Astrocyte of the spinal cord (primary cell): ENCODE results near the gene SEMA3C.

Source experiments
- DNase-seq: peaks from one replicate; pipeline ENCODE4 v3.0.0; 2011; ENCODE audit warnings: low read depth, low spot score
- H3K4me3 ChIP-seq: 2 replicates; pipeline ENCODE4 v1.5.1; 2011; ENCODE audit warnings: low read depth, mild to moderate bottlenecking, low read length, moderate library complexity
- in situ Hi-C: cut with HindIII; loops from 2 replicates; pipeline ENCODE4 v1.10.0; 2017; ENCODE audit warnings: low sequenced_read_pairs
- TF ChIP-seq, protein P1 (sequence below): IDR thresholded peaks from 2 replicates; pipeline ENCODE4 v1.5.1; 2012; ENCODE audit warnings: low read depth, mild to moderate bottlenecking, low read length, inconsistent platforms

The SEMA3C gene

GRCh38 chr7:80918909-80919721 is at the start of gene SEMA3C:
Gene SEMA3C (minus strand): TSS chr7:80919051. CDS start chr7:80916781, 2,270 bp downstream.
- TF ChIP-seq, protein P1, sequence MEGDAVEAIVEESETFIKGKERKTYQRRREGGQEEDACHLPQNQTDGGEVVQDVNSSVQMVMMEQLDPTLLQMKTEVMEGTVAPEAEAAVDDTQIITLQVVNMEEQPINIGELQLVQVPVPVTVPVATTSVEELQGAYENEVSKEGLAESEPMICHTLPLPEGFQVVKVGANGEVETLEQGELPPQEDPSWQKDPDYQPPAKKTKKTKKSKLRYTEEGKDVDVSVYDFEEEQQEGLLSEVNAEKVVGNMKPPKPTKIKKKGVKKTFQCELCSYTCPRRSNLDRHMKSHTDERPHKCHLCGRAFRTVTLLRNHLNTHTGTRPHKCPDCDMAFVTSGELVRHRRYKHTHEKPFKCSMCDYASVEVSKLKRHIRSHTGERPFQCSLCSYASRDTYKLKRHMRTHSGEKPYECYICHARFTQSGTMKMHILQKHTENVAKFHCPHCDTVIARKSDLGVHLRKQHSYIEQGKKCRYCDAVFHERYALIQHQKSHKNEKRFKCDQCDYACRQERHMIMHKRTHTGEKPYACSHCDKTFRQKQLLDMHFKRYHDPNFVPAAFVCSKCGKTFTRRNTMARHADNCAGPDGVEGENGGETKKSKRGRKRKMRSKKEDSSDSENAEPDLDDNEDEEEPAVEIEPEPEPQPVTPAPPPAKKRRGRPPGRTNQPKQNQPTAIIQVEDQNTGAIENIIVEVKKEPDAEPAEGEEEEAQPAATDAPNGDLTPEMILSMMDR = no peak
- in situ Hi-C loops = loop anchor here (25.0 kb wide), 1 partner anchor 518 kb away; no protein-coding TSS in a partner anchor
- peak within 1 kb of the TSS; percentile 96 for H3K4me3 ChIP-seq
- DNase-seq = peak; percentile 98

GRCh38 chr7:80968606-80969005 is 49.8 kb upstream of the SEMA3C start:
- in situ Hi-C loops = no loop called here
- no peak for DNase-seq

GRCh38 chr7:80967917-80968297 is 49.1 kb upstream of the SEMA3C start:
- in situ Hi-C loops = no loop called here
- TF ChIP-seq, protein P1 = no peak
- no peak overlapping the region for H3K4me3 ChIP-seq
- no peak for DNase-seq

More at GRCh38 chr7:80968606-80969005, 49.8 kb upstream of the SEMA3C start:
- no peak overlapping the region for H3K4me3 ChIP-seq
- TF ChIP-seq, protein P1 = no peak

DNA sequence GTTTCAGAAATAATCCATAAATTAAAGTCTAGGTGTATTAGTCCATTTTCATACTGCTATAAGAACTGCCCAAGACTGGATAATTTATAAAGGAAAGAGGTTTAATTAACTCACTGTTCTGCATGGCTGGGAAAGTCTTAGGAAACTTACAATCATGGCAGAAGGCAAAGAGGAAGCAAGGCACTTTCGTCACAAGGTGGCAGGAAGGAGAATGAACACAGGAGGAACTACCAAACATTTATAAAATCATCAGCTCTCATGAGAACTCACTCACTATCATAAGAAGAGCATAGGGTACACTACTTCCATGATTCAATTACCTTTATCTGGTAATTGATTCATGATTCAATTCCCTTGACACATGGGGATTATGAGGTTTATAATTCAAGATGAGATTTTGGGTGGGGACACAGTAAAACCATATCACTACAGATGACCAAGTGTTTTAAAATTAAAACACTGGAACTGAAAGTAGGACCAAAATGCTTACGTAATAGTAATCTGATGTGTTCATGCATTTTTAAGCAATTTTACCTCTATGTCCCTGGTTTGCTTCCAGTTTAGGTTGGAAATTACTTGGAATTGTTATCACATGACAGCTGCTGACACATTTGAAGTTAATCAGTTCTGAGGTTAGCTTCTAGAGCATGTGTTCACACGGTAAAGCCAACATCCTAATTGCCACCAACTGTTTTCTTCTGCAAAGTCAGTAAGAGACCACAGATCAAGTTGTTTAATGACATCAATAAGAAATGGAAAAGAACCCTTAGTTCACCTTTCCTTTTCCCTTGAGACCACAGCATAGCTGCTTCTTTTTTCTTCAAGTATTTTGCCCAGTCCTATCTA is 48.4 kb upstream of the SEMA3C start:
- peak; percentile 24 for DNase-seq
- H3K4me3 ChIP-seq = no peak overlapping the region
- in situ Hi-C loops = no loop called here
- TF ChIP-seq, protein P1 = no peak

DNA sequence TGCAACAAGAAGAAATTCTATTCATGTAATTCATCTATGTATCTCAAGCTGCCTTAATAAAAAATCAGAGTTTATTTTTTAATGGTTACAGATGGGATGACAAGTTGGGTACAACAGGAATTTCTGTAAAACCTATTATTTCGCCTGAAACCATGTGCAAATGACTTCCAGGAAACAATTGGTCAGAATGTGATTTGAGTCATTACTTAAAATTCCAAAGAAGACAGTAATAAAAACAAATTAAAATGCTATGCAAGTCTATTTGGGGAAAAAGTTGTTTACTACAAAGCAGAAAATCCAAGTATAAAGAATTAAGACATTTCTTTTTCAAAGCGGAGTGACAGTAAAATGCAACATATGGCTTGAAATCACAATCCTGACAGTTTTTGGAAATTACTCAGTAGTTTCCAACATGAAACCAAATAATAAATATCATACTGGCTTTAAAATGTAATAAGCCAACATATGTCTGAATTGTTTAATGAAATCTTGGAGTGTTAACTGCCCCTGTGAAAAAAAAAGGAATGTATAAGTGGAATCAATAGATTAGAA is 41.5 kb upstream of the SEMA3C start:
- DNase-seq = no peak
- in situ Hi-C loops = no loop called here
- no peak overlapping the region for H3K4me3 ChIP-seq
- TF ChIP-seq, protein P1 = no peak

- TF ChIP-seq, protein P1 = no peak
- in situ Hi-C loops = no loop called here
- no peak for DNase-seq
- no peak overlapping the region for H3K4me3 ChIP-seq
Observed at GRCh38 chr7:80957226-80957777, 38.5 kb upstream of the SEMA3C start.
